KOPT-K1 (cell line): ENCODE measurements around the gene TMF1.

Experiments
- H3K27ac ChIP-seq: fragments of 200-600 bp; sonication (generic); 2 replicates; pipeline ENCODE4 v1.5.1; 2016; ENCODE audit warnings: antibody characterized with exemption, mild to moderate bottlenecking, low read depth, low read length; ENCODE audit not compliant: poor library complexity, severe bottlenecking
- H3K36me3 ChIP-seq: fragments of 200-600 bp; sonication (generic); 2 replicates; pipeline ENCODE4 v1.5.1; 2017; ENCODE audit warnings: antibody characterized with exemption, mild to moderate bottlenecking, low read length, moderate library complexity; ENCODE audit not compliant: insufficient read depth
- H3K9me3 ChIP-seq: fragments of 200-600 bp; sonication (generic); 2 replicates; pipeline ENCODE4 v1.5.1; 2017; ENCODE audit warnings: antibody characterized with exemption, low read length, mild to moderate bottlenecking; ENCODE audit not compliant: insufficient read depth, poor library complexity, severe bottlenecking

The TMF1 gene

GRCh38 chr3:69052472-69052898 lies 352 bp upstream of the TMF1 start:
- H3K27ac ChIP-seq, result peak overlapping the region; percentile 70

DNA sequence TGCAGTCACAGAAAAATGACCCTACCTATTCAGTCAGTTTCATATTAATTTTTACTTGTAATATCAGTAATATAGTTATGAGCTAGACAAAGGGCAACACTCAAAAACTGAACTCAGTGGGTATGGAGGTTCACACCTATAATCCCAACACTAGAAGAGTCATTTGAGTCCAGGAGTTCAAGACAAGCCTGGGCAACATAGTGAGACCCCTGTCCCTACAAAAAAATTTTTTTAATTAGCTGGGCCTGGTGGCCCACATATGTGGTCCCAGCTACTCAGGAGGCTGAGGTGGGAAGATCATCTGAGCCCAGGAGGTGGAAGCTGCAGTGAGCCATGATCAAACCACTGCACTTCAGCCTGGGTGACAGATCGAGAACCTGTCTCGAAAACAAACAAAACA lies 3.1 kb downstream of the TMF1 start:
- Histone ChIP-seq H3K36me3 (peaks cover 61% of the 10 kb centered on the region), H3K9me3 (no peaks in the 10 kb centered on the region), H3K27ac (no peak overlapping the region)

More at GRCh38 chr3:69052472-69052898, 352 bp upstream of the TMF1 start:
- no peaks in the 10 kb centered on the region for H3K9me3 ChIP-seq
- H3K36me3 ChIP-seq, result peaks cover 62% of the 10 kb centered on the region

GRCh38 chr3:69044608-69045007 lies 7.5 kb downstream of the TMF1 start:
- Histone ChIP-seq H3K27ac (no peak overlapping the region), H3K36me3 (peaks cover 92% of the 10 kb centered on the region), H3K9me3 (no peaks in the 10 kb centered on the region)

DNA sequence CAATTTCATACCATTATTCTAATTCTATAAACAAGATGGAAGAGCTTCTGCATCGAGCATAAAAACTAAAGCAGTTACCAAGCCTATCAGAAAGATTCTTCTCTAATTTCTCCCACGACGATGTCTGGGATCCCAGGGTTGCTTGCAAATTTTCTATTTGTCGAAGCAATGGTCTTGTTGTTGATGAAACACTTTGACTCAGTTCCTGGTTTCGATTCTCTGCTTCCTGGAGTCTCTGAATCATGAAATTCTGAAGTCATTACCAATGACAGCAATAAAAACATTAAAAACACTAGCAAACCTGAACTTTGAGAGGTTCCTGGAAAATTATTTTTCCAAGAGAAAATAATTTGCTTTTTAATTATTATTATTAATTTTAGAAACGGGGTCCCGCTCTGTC lies 18.7 kb downstream of the TMF1 start:
- H3K27ac ChIP-seq, result no peak overlapping the region
- no peaks in the 10 kb centered on the region for H3K9me3 ChIP-seq
- peaks cover 96% of the 10 kb centered on the region for H3K36me3 ChIP-seq

DNA sequence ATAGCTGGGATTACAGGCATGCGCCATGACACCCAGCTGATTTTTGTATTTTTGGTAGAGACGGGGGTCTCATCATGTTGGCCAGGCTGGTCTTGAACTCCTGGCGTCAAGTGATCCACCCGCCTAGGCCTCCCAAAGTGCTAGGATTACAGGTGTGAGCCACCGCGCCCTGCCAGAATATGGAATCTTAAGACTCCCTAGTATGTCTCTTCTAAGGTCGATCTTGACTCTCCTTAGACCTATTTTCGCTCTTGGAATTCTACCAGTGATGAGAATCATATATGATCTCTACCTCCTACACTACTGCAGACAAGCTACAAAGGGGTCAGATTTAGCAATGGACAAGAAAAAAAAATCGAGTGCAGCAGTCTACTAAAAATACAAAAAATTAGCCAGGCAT lies 19.4 kb downstream of the TMF1 start:
- Histone ChIP-seq H3K27ac (no peak overlapping the region), H3K36me3 (peaks cover 96% of the 10 kb centered on the region), H3K9me3 (no peaks in the 10 kb centered on the region)

DNA sequence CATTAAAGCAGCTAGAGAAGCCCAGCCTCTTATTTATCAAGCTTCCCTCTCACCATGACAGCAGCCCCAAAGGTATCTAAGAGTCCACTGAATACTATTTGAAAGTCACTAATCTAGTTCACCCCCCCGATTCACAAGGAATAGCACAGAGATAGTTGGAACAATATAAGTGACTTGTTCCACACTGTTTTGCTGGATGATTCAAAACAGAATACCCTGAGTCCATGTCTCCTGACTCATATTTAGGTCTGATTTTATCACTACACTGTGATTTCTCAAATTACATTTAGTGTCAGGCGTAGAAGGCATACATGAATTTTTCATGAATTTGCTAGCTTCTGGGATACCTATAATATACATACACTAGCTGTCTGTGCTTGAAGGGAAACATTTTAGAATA lies 20.0 kb downstream of the TMF1 start:
- Histone ChIP-seq H3K36me3 (peaks cover 97% of the 10 kb centered on the region), H3K27ac (no peak overlapping the region), H3K9me3 (no peaks in the 10 kb centered on the region)

DNA sequence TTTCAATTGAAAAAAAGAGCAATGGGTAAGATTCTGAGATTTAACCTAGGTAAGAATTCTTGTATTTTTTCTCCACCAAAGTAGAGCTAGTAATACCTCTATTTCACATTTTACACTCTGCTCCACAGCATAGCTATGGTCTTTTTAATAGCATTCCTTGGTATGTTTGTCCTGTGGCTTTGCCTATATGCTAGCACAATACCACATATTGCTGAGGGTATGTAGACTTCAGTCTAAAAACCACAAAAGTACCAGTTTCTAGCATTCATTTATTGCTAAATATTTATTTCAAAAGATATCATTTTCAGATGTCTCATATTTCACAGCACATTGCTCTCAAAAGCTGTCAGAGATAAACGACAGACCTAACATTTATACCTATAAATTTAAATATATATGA lies 20.5 kb downstream of the TMF1 start:
- no peaks in the 10 kb centered on the region for H3K9me3 ChIP-seq
- H3K36me3 ChIP-seq, result peaks cover 95% of the 10 kb centered on the region
- H3K27ac ChIP-seq, result no peak overlapping the region

- H3K36me3 ChIP-seq, result peaks cover 77% of the 10 kb centered on the region
- no peaks in the 10 kb centered on the region for H3K9me3 ChIP-seq
- no peak overlapping the region for H3K27ac ChIP-seq
These were observed 31.3 kb downstream of the TMF1 start for GRCh38 chr3:69020857-69021256.

- Histone ChIP-seq H3K27ac (no peak overlapping the region), H3K9me3 (no peaks in the 10 kb centered on the region), H3K36me3 (peaks cover 73% of the 10 kb centered on the region)
These were observed 31.7 kb downstream of the TMF1 start for GRCh38 chr3:69020424-69020823.

GRCh38 chr3:69016901-69017300 lies 35.2 kb downstream of the TMF1 start:
- Histone ChIP-seq H3K9me3 (no peaks in the 10 kb centered on the region), H3K27ac (no peak overlapping the region), H3K36me3 (peaks cover 38% of the 10 kb centered on the region)

- no peaks in the 10 kb centered on the region for H3K9me3 ChIP-seq
- H3K36me3 ChIP-seq, result peaks cover 30% of the 10 kb centered on the region
- H3K27ac ChIP-seq, result no peak overlapping the region
These were observed 36.0 kb downstream of the TMF1 start for GRCh38 chr3:69016102-69016501.

DNA sequence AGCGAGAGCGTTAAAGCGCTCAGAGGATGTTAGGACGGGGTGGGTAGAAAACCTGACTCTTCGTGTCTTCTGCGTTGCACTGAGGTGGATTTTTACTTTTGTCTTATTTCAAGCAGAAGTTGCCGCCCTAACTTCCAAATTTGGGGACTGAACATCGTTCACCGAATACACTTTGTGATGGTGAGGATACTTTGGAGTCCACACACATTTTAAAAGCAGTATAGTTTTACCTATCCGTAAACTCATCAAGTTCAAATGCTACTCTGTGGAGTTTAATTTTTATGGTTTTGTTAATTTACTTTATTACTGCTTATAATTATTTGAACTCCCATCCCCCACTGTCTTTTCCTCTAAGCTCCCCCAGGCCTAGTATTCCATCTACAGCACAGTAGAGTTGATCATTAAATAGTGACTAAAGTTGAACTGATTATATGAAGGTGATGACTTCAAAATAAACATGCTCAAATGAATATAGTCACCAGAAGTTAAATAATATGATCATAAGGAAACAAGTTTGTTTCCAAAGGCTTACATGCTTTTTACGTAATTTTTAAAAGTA lies 38.0 kb downstream of the TMF1 start:
- Histone ChIP-seq H3K27ac (peak overlapping the region; percentile 19), H3K36me3 (peaks cover 24% of the 10 kb centered on the region)

DNA sequence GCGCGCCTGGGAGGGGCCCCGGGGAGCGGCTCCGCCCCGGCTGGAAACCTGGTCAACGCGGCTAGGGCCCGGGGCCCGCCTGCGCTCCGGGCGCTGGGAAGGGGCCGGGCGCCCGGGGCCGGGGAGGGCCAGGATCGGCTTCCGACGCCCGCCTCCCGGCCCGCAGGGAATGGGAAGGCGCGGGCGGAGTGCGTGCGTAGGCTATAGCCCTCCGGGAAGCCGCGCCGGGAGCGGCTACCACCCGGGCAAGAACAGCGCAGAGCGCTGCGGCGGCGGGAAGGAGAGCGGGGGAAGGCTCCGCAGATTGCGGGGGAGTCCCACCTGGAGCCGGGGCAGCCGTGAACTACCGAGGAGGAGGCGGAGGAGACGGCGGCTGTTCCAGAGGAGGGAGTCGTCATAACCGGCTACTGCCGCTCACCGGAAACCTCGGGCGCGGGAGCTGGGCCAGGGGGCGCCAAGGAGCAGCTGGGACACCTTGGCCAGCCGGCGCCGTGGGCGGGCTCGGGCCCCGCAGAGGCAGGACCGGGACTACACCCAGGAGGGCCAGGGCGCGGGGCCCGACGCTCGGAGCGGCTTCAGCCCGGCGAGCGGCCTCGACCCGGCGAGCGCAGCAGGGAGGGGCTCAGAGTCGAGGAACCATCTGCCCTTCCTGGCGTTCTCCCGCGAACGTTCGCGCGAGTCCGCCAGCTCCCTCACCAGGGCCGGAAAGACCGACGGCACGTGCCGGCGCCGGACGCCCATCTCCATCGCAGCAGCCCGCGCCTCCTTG lies 38.7 kb downstream of the TMF1 start, which contains the start of gene EOGT:
TSS of gene EOGT (minus strand) at position 432 of the 769 bp plus-strand sequence. CDS start 3,838 bp downstream, outside the sequence.
- H3K27ac ChIP-seq, result peak within 1 kb of the TSS; percentile 19
- H3K9me3 ChIP-seq, result no peaks in the 10 kb centered on the region

More for the DNA sequence above, 38.0 kb downstream of the TMF1 start:
- H3K9me3 ChIP-seq, result no peaks in the 10 kb centered on the region

GRCh38 chr3:69012800-69013252 lies 39.3 kb downstream of the TMF1 start:
- Histone ChIP-seq H3K27ac (no peak overlapping the region), H3K36me3 (peaks cover 11% of the 10 kb centered on the region), H3K9me3 (no peaks in the 10 kb centered on the region)

More for the DNA sequence above, 38.7 kb downstream of the TMF1 start, which contains the start of gene EOGT:
- peaks cover 17% of the 10 kb centered on the region for H3K36me3 ChIP-seq

- H3K36me3 ChIP-seq, result peaks cover 7% of the 10 kb centered on the region
- no peaks in the 10 kb centered on the region for H3K9me3 ChIP-seq
- no peak overlapping the region for H3K27ac ChIP-seq
These were observed 39.9 kb downstream of the TMF1 start for GRCh38 chr3:69012100-69012799.
